22Rv1 (cell line): Measurements from ENCODE around the gene OTOP1.

Experiments used
- CTCF ChIP-seq: fragments of 450-650 bp; IDR thresholded peaks from 2 replicates; pipeline ENCODE4 v1.5.1; 2017; ENCODE audit warnings: mild to moderate bottlenecking
- ZFX ChIP-seq: fragments of 450-650 bp; IDR thresholded peaks from 2 replicates; pipeline ENCODE4 v1.6.1; 2017; ENCODE audit warnings: antibody characterized with exemption, borderline replicate concordance

DNA sequence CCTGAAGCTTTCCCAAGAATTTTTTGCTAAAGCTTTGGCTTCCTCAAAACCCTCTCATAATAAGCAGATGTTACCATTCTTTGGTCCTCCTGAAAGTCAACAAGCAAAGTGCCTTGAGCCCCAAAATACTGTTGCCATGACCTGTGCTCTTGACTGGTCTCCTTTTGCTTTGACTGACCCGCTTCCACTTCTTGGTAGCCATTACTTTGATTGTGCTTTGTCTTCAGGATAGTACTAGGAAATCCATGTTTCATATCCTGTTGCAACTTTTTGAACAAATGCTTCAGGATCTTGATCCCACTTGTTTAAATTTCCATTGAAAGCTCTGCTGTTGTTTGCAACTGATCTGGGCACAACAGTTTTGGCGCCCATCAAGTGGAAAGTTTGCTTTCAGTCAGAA is 6.9 kb upstream of the OTOP1 start:
- TF ChIP-seq CTCF = no peak
- no peak for TF ChIP-seq ZFX
